ENCODE measurements around the gene TRPM5. TPM values are rescaled to one million over a fixed set of nuclear protein-coding genes. Genes with fewer than 3 reads are reported as not detected.
A peak's percentile ranks its signal among the peaks of the same experiment; 100 is the strongest.

Gene TRPM5
- total RNA-seq, 1 donor from 2014 or later, result not detected

GRCh38 chr11:2400762-2401435 lies 43.4 kb downstream of the TRPM5 start:
- Mint-ChIP-seq H3K4me1 (ENCODE audit: low read depth, unreplicated experiment) (peaks cover 2% of the 10 kb centered on the region), H3K27ac (ENCODE audit: unreplicated experiment) (peak overlapping the region; percentile 83), H3K9me3 (ENCODE audit: unreplicated experiment) (no peaks in the 10 kb centered on the region), H3K4me3 (ENCODE audit: unreplicated experiment) (peak overlapping the region; percentile 92), H3K36me3 (ENCODE audit: low read depth, unreplicated experiment) (peaks cover 4% of the 10 kb centered on the region), H3K27me3 (ENCODE audit: low read depth, unreplicated experiment) (no peaks in the 10 kb centered on the region)
- no peaks in the 10 kb centered on the region for H3K9me3 ChIP-seq (ENCODE audit: insufficient read depth, low read depth, low read length)
- H3K36me3 ChIP-seq (ENCODE audit: insufficient read depth, low read length), result peaks cover 6% of the 10 kb centered on the region
- TF ChIP-seq EZH2 (IDR thresholded peaks at IDR 0.05; ENCODE audit: insufficient read depth, low read length), result no peak
- TF ChIP-seq CTCF (IDR thresholded peaks at IDR 0.05; ENCODE audit: insufficient read depth, low read depth, low read length), result no peak
- peaks cover 27% of the 10 kb centered on the region for H3K79me2 ChIP-seq (ENCODE audit: insufficient read depth, low read length)
- H3K9ac ChIP-seq (ENCODE audit: low read length), result peak overlapping the region; percentile 100
- peak overlapping the region; percentile 99 for H3K4me3 ChIP-seq (ENCODE audit: insufficient read depth, low read depth, low read length)
- H3K4me1 ChIP-seq (ENCODE audit: insufficient read depth, low read length), result peaks cover 18% of the 10 kb centered on the region
- no peaks in the 10 kb centered on the region for H3K27me3 ChIP-seq (ENCODE audit: insufficient read depth, low read length)
- no peak for FAIRE-seq
- peak overlapping the region; percentile 98 for H3K4me2 ChIP-seq (ENCODE audit: low read length)
- DNase-seq (ENCODE audit: low read depth), result no peak
- H4K20me1 ChIP-seq (ENCODE audit: insufficient read depth, low read length), result peaks cover 3% of the 10 kb centered on the region
- H2AFZ ChIP-seq (ENCODE audit: low read depth, low read length), result peak overlapping the region; percentile 65
- H3K27ac ChIP-seq (ENCODE audit: low read depth, low read length), result peak overlapping the region; percentile 94

GRCh38 chr11:2400069-2400761 lies 44.1 kb downstream of the TRPM5 start, which contains the start of gene TSSC4:
Gene TSSC4, plus strand, starts transcription at chr11:2400750. Its CDS starts 1,884 bp downstream, at chr11:2402634.
- Mint-ChIP-seq H3K4me3 (ENCODE audit: unreplicated experiment) (peak within 1 kb of the TSS; percentile 92), H3K27me3 (ENCODE audit: low read depth, unreplicated experiment) (no peaks in the 10 kb centered on the region), H3K36me3 (ENCODE audit: low read depth, unreplicated experiment) (peaks cover 4% of the 10 kb centered on the region), H3K9me3 (ENCODE audit: unreplicated experiment) (no peaks in the 10 kb centered on the region), H3K27ac (ENCODE audit: unreplicated experiment) (peak within 1 kb of the TSS; percentile 85), H3K4me1 (ENCODE audit: low read depth, unreplicated experiment) (peaks cover 2% of the 10 kb centered on the region)
- Histone ChIP-seq H3K79me2 (ENCODE audit: insufficient read depth, low read length) (peaks cover 31% of the 10 kb centered on the region), H3K27me3 (ENCODE audit: insufficient read depth, low read length) (no peaks in the 10 kb centered on the region), H2AFZ (ENCODE audit: low read depth, low read length) (peak within 1 kb of the TSS; percentile 65), H3K9ac (ENCODE audit: low read length) (peak within 1 kb of the TSS; percentile 100), H4K20me1 (ENCODE audit: insufficient read depth, low read length) (peaks cover 3% of the 10 kb centered on the region), H3K4me3 (ENCODE audit: insufficient read depth, low read depth, low read length) (peak within 1 kb of the TSS; percentile 99), H3K27ac (ENCODE audit: low read depth, low read length) (peak within 1 kb of the TSS; percentile 94), H3K36me3 (ENCODE audit: insufficient read depth, low read length) (peaks cover 6% of the 10 kb centered on the region), H3K4me2 (ENCODE audit: low read length) (peak within 1 kb of the TSS; percentile 98), H3K4me1 (ENCODE audit: insufficient read depth, low read length) (peaks cover 18% of the 10 kb centered on the region), H3K9me3 (ENCODE audit: insufficient read depth, low read depth, low read length) (no peaks in the 10 kb centered on the region)
- TF ChIP-seq CTCF (IDR thresholded peaks at IDR 0.05; ENCODE audit: insufficient read depth, low read depth, low read length), result peak; percentile 95
- TF ChIP-seq EZH2 (IDR thresholded peaks at IDR 0.05; ENCODE audit: insufficient read depth, low read length), result no peak
- DNase-seq (ENCODE audit: low read depth) (peak; percentile 99), FAIRE-seq (peak; percentile 52)

Measured in astrocyte (in vitro differentiated cells and primary cell).